HG03280 (cell line): Measurements from ENCODE around the gene ZNF343.

ENCODE experiments used
- ATAC-seq: cut with Tn5 transposase; IDR thresholded peaks from one replicate; pipeline ENCODE4 v1.9.1; 2021; ENCODE audit warnings: mild to moderate bottlenecking, moderate library complexity; ENCODE audit not compliant: unreplicated experiment

Gene ZNF343

DNA sequence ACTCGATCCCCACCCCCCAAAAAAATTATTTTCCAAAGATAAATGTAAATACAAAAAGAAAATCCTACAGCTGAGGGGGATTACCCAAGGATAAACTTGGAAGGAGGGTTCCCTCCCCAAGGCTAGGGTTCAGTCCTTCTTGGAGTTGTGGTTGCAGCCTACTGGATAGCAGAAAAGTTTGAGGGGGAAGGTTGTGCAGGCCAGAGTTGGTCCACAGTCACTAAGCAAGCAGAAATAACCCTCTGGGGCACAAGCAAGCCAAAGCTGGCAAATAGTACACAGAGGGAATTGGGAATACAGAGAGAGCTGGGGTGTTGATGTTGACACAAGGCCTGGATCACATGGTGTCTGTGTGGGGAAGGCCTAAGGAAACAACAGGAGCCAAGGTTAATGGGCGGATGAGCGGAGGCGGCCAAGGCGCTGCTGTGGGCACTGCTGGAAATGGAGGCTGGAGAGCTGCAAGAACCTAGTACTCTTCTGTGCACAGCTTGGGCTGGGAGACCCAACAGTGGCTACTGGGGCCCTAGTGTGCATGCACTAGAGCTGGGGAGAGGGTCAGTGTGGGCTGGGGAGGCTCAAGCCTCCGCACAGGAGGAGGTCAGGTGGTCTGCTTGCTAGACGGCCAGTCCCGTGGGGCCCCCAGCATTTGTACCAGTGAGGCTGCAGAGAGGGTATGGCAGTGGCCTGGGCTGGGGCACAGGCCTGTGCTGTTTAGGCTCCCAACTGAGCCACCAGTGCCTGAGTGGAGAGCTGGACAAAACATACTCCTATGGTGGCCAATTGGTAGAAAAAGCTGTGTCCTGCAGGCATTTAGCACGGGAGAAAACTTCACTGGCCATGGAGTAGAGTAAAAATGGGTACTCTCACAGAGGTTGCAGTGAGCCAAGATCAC, 32.6 kb downstream of the ZNF343 start:
- no peak for ATAC-seq

DNA sequence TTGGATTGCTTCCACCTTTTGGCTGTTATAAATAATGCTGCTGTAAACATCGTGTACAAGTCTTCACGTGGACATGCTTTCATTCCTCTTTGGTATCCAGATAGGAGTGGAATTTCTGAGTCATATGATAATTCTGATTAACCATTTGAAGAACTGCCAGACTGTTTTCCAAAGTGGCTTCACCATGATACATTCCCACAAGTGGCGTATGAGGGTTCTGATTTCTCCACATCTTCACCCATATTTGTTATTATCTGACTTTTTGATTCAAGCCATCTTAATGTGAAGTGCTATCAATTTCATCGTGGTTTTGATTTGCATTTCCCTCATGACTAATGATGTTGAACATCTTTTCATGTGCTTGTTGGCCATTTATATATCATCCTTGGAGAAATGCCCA, 35.2 kb downstream of the ZNF343 start:
- no peak for ATAC-seq

DNA sequence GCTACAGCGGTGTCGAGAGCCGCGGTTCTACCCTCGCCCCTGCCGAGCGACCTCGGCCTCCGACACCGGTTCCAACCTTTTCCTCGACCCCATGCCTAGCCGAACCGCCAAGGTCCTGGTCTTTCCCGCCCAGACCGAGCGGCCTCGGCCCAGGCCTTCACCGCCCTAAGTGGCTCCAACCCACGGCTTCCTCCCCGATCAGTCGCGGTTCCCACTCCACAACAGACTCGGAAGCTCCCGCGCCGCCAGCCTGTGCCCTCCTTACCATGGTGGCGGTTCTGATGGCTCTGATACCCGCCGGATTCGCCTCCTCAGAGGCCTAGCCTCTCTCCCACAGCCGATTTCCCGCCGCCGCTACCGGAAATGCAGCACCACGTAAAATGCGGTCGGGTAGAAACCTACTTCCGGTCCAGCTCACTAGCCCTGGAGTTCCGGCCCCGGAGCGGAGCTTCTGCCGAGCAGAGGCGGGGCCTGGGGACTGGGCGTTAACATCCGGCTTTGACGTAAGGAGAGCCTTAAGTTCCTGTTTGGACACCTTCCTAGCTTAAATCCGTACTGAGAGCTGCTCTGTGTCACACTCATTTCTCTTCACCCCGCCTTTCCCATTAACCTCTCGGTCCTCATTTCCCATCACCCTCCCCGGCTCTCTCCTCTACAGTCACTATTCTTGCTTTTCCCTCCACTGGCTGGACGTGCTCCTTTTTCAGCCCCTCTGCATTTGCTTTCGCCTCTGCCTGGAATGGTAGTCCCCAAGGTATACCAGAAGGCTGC, 38.1 kb downstream of the ZNF343 start, which contains the start of gene SNRPB:
SNRPB (minus strand) TSS at position 367 of the 771 bp plus-strand sequence; CDS start at position 268, 99 bp downstream.
- peak; percentile 97 for ATAC-seq

DNA sequence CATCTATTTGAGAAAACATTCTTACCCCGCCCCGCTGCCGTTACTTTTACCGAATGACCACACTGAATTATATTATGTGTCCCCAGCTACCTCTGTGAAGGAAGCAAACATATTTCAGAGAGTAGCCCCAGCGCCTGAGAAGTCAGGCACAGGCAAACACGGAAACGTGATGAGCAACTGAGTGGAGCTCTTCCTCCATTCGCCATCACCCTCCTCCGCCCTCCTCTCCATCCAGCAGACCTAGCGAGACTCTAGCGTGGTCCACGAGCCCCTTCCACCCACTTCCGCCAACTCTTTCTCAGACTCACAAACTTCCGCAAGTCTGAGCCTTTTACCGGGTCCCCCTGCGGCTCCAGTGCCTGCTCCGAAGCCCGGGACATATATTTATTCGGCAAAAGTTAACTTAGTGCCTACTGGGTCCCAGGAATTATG, 38.7 kb downstream of the ZNF343 start:
- peak; percentile 31 for ATAC-seq

DNA sequence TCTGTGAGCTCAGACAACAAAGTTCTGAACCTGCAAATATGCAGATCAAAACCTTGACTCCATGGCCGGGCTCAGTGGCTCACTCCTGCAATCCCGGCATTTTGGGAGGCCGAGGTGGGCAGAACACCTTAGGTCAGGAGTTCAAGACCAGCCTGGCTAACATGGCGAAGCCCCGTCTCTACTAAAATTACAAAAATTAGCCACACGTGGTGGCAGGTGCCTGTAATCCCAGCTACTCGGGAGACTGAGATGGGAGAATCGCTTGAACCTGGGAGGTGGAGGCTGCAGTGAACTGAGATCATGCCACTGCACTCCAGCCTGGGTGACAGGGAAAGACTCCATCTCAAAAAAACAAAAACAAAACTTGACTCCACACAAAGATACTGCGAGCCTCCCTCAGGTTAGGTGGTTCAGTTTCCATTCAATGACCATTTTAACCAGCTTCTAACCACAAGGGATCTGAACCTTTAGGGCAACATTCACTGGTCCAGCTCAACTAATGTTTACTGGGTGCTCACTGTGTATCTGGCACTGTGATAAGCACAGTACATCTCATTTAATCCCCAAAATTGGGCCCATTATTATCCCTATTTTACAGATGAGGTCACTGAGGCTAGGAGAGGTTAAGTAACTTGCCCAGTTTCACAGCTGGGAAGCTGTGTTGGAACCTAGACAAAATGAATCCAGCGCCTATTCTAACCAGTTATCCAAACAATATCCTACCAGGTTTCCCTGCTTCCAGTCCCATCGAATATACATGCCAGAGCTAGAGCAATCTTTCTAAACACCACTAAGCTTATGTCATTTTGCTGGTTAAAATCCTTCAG, 39.9 kb downstream of the ZNF343 start:
- no peak for ATAC-seq

DNA sequence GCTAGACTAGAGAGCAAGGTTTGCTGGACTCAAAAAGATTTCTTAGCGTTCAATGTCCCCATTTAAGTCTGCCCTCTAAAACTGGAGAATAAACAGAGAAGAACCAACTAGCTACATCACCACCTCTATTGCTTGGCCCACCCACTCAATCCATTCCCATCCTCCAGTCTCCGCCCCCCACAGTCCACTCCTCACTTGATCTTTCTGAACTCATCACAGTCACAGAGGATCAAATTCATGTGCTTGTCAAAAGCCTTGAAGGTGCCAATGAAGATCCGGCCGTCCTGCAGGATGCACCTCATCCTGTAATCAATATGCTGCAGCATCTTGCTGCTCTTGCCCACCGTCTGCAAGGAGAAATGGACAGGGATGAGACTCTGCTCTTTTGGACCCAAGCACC, 41.3 kb downstream of the ZNF343 start:
- no peak for ATAC-seq

DNA sequence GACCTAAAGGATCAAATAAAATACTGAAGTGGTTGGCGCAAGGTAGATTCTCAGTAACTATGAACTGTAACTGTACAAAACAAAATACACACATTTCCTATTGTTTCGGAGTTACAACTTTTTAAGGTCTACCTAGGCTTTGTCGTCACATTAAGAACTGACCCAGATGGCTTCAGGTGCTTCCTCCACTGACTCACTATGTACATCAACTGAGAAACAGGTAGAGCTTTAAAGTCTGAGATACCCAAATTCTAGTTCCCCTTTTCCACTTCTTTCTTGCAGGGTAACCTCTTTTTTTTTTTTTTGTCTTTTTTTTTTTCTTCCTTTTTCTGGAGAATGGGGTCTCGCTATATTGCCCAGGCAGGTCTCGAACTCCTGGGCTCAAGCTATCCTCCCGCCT, 43.6 kb downstream of the ZNF343 start:
- no peak for ATAC-seq

DNA sequence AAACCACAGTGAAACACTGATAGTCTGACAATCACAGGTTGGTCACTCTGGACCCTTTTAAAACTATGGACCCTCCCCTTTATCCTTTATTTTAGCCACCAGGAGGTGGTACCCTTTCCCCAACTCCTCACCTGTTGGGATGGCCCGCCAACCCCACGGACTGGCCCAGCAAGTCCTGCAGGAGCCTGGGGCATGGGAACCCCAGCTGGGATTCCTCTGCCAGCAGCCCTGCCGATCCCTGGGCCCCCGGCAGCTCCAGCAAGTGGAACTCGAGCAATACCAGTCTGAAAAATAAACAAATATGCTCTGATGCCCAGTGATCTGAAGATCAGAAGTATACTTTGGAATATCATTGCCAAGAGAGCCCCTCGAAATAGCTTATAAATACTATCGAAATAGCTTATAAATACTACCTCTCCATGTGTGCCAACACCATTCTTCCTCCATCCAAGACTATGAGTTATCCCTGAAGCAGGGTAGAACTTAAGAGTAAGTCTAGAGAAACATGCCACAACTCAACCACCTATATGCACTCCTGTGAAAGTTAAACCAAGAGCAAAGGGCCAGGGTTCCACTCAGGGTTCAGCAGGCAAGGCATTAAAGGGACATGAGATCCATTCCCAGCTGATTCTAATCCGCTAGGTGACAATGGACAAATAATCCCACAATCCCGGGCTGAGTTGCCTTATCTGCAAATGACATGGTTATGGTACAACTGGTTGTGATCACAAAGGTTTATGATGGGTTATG, 44.9 kb downstream of the ZNF343 start:
- ATAC-seq: no peak

DNA sequence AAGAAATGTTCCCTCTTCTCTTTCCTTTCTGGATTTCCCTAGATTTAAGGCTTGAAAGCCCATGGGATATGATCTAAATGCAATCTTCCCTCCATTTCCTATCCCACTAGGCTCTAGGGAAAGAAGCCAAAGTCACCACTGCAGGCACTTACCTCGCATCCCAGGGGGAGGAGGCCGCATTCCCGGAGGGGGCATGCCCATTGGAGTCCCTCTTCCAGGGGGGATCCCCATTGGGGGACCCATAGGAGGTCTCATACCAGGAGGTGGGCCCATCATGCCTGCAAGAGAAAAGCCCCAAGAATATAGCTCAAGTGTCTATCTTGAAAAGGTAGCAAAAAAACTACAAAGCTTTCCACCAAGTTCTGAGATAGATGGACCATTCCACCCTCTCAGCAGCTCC, 46.2 kb downstream of the ZNF343 start:
- ATAC-seq: no peak

DNA sequence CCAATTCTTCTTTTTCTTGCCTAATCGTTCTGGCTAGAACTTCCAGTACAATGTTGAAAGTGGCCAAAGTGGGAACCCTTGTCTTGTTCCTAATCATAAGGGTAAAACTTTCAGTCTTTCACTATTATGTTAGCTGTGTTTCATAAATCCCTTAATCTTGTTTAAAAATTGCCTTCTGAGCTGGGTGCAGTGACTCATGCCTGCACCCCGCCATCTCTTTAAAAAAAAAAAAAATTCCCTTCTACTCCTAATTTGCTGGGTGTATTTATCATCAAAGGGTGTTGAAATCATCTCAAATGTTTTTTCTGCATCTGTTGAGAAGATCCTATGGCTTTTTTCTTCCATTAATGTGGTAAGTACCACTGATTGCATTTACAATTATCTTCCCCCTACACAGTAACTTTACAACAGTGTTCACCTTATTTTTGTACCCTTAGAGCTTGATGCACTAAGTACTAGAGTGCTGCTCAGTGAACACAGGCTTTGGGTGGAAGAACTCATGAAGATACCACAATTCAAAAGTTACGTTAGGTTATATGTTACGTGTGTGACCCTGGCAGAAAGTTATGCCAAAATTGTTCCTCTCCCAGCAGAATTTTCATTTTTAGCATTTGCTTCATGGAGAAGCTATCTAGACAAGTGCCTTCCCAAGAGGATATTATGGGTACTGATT, 47.8 kb downstream of the ZNF343 start:
- ATAC-seq: no peak

DNA sequence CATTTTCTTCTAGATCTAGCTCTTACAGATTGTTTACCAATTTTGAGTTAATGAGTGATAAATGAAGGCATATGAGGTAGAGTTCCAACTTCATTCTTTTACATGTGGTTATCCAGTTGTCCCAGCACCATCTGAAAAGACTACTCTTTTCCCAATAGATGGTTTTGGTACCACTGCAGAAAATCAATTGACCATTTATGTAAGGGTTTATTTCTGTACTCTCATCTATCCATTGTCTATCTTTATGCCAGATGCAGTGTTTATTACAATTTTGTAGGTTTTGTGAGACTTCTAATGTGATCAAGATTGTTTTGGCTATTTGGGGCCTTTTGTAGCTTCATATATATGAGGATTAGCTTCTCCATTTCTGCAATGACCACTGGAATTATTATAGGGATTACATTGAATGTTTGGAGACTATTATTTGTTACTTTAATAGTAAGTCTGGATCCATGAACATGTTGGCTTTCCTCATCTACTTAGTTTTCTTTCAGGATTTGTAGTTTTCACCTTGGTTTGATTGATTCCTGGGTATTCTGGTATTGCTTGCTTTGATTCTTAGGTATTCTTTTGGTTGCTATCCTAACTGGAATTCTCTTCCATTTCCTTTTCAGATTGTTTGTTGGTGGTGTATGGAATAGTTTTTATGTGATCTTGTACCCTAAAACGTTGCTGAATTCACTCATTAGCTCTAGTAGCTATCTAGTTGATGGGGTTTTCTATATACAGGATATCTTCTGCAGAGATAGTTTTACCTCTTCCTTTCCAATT, 48.5 kb downstream of the ZNF343 start:
- no peak for ATAC-seq

DNA sequence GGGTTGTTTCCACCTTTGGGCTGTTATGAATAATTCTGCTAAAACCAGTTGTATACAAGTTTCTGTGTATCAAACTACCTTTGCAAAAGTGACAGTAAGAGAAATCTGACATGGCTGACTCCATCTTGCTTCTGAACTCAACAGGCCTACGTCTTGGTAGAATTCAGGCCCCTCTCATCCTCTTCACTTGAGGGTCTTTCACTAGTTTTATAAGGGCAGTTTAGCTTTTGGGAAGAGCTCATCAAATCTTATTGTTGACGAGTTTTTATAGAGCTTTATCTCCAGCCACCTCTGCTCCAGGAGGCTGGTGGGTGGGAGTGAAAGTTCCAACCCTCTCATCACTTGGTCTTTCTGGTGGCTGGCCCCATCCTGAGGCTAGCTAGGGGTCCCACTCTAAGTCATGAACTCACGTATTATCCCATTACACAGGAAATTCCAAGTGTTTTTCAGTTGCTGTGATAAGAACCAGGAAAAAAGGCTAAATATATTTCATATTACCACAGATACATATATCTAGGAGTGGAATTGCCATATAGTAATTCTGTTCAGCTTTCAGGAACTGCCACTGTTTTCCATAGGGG, 49.7 kb downstream of the ZNF343 start:
- no peak for ATAC-seq

DNA sequence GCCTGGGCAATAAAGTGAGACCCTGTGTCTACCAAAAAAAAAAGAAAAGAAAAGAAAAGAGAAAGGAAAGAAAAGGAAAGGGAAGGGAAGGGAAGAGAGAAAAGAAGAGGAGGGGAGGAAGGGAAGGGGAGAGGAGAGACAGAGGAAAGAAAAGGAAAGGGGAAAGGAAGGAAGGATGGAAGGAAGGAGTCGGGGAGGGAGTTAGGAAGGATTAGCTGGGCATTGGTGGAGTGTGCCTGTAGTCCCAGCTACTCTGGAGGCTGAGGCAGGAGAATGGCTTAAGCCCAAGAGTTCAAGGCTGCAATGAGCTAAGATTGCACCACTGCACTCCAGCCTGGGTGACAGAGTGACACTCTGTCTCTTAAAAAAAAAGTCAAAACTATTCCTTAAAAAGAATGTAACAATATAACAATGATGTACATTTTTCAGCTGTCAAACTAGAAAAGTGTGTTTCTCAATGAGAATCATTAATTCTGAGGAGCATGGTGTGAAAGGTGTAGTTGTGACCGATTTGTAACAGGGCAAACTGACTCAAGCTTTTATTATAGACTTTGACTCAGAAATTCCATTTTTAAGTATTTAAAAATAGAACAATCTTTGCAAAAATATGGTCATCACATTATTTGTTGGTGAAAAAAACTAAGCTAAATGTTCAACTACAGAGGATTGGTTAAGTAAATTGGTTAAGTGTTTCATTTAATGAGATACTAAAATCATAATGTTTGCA, 52.8 kb downstream of the ZNF343 start:
- no peak for ATAC-seq

DNA sequence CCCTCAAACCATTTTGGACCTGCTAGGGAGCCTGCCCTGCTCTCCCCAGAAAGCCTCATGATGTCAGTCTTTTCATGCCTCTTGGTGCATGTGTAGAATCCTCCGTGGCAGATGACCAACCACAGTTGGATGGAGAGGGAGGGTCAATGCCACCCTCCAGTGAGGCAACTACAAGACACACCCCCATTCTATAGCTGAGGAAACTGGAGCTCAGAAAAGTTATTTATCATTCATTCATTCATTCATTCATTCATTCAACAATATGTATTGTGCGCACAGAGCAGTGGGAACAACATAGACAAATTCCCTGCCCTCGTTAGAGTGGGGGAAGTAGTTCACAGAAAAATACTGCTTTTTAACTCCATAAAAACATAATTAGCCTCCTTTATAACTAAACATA, 54.9 kb downstream of the ZNF343 start:
- ATAC-seq: no peak

DNA sequence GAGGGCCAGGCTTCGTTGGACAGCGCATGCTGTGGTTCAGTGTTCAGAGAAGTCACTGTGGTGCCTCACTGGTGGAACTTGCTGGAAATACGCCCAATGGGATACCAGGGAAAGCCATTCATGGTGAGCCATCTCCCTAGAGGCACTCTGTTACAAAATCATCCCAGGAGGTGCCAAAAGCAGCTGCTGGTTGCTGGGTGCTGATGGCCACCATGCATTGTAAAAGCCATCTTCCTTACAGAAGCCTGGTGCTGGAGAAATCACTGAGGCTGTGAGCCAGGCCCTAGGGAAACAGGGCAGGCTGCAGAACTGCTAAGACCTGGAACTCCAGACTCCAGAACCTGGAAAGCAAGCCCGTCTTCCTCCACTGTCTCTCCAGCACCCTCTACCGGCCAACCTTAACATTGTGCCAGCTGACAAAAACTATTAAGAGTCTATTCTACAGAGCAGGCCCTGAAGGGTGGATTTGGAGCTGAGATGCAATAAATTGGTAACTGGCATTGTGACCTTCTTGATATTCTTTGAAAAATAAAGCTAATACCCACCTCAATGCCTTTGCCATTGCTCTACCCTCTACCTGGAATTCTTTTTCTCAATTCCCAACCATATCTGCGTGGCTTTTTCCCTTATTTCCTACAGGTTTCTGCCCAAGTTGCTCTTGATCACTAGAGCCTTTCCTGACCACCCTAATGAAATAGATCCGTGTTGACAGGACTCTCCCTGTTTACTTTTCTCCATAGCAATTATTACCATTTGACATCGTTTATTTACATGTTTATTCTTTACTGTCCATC, 56.6 kb downstream of the ZNF343 start:
- ATAC-seq: no peak

DNA sequence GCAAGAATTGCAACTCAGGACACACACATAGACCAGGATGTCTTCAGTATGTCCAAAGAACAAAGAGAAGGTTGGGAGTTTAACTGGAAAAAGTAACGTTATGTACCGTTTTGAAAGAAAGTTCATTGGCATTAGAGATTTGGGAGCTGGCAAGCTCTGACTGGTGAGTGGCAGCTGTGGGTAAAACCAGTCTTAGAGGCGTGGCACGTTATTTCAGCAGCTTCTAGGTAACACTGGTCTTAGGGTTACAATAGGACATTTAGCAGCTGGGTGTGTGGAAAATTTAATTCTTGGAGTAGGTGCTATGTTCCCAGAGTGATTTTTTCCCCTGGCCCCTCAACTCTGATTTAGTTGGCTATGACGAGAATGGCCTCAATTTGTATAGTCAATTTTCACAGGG, 57.3 kb downstream of the ZNF343 start:
- ATAC-seq: no peak

DNA sequence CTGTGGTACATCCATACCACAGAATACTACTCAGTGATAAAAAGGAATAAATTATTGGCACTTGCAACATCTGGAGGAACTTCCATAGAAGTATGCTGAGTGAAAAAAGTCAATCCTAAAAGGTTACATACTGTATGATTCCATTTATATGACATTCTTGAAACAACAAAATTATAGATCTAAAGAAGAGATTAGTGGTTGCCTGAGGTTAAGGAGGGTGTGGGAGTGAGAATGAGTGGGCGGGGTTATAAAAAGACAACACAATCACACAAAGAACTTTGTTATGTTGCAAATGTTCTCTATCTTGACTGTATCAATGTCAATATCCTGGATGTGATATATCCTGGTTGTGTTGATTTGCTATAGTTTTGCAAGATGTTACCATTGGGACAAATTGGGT, 59.3 kb downstream of the ZNF343 start:
- ATAC-seq: no peak
